ENCODE data around the gene RCAN2.

DNA sequence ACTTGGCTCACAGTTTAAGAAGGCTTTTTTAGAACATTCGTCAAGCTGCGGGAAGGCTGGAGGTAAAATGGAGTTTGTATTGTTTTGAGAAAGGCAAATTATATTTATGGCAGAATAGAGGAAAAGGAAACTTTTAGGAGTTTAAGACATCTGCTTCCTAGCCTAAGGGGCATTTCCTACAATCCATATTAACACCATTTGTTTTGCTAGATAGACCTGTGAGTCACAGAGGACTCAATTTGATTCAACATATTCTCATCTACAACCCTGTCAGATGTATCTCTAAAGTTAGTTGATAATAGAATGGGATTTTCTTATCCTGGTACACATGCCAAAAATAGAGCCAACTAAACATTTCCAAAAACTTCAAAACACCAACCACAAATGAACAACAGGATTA, 35.0 kb downstream of the RCAN2 start:
- TF ChIP-seq EZH2phosphoT487 (IDR thresholded peaks at IDR 0.05; ENCODE audit: low read length), result no peak
- no peak for TF ChIP-seq EZH2 (optimal IDR thresholded peaks at IDR 0.05; ENCODE audit: low read depth, low read length)
- TF ChIP-seq, protein P1, sequence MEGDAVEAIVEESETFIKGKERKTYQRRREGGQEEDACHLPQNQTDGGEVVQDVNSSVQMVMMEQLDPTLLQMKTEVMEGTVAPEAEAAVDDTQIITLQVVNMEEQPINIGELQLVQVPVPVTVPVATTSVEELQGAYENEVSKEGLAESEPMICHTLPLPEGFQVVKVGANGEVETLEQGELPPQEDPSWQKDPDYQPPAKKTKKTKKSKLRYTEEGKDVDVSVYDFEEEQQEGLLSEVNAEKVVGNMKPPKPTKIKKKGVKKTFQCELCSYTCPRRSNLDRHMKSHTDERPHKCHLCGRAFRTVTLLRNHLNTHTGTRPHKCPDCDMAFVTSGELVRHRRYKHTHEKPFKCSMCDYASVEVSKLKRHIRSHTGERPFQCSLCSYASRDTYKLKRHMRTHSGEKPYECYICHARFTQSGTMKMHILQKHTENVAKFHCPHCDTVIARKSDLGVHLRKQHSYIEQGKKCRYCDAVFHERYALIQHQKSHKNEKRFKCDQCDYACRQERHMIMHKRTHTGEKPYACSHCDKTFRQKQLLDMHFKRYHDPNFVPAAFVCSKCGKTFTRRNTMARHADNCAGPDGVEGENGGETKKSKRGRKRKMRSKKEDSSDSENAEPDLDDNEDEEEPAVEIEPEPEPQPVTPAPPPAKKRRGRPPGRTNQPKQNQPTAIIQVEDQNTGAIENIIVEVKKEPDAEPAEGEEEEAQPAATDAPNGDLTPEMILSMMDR (IDR thresholded peaks at IDR 0.05; ENCODE audit: low read length), result no peak
